Measurements from ENCODE around the gene CABLES1.
"Not testable (repeated sequence)": the region's sequence is repeated elsewhere in the genome, so short reads cannot be mapped to it uniquely, and the experiment has no call there.

The CABLES1 gene

DNA sequence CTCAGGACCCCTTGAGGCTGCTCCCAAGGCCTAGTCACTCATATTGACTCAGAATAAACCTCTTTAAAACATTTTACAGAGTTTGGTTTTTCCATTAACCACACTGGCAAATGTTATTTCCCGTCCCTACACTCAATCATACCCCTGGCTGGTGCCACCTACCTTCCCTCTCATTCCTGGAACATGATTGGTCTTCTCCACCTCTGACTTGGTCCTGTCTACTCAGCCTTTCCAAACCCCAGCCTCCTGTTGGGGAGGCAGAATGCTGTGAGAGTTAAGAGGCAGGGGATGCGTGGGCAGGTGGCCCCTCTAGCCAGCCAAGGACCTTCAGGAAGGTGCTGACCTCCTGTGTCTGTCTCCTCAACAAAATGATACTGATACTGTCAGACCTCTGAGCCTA lies 149.3 kb downstream of the CABLES1 start:
- Histone ChIP-seq H4K12ac (ENCODE audit: low read depth, low read length) (no peak overlapping the region), H4K8ac (ENCODE audit: low read depth, low read length) (peak overlapping the region; percentile 34), H2BK120ac (ENCODE audit: insufficient read depth, low read length, poor library complexity) (peak overlapping the region; percentile 89), H3K79me1 (ENCODE audit: low read length) (peaks cover 17% of the 10 kb centered on the region), H3K23ac (ENCODE audit: low read length) (no peak overlapping the region), H3K4me3 (ENCODE audit: low read depth, low read length) (no peak overlapping the region), H2AK5ac (ENCODE audit: low read length) (peak overlapping the region; percentile 80), H3K18ac (ENCODE audit: low read length) (peak overlapping the region; percentile 13), H2BK12ac (ENCODE audit: low read length) (peak overlapping the region; percentile 61), H3K79me2 (ENCODE audit: control insufficient read depth, insufficient read depth, low read length, poor library complexity) (peaks cover 2% of the 10 kb centered on the region), H3K36me3 (ENCODE audit: control insufficient read depth in 1 of 2, insufficient read depth in 2 of 2, low read length in 2 of 2) (no peaks in the 10 kb centered on the region), H4K91ac (ENCODE audit: low read depth, low read length) (peak overlapping the region; percentile 58), H2AFZ (ENCODE audit: insufficient read depth, low read length, poor library complexity) (no peak overlapping the region), H3K9ac (ENCODE audit: low read length) (no peak overlapping the region), H3K14ac (ENCODE audit: low read length) (peak overlapping the region; percentile 76), H3K4me1 (ENCODE audit: control insufficient read depth in 1 of 2, insufficient read depth in 2 of 2, low read length in 2 of 2) (peaks cover 20 to 26% of the 10 kb centered on the region in 2 experiments), H2BK5ac (ENCODE audit: low read depth, low read length, poor library complexity) (peak overlapping the region; percentile 23), H3K4me2 (ENCODE audit: low read length) (no peak overlapping the region), H3K9me3 (ENCODE audit: insufficient read depth, low read depth, low read length) (no peaks in the 10 kb centered on the region), H3K4ac (ENCODE audit: low read depth, low read length) (peak overlapping the region; percentile 1), H3K27me3 (ENCODE audit: insufficient read depth, low read length) (no peaks in the 10 kb centered on the region), H3K27ac (ENCODE audit: low read depth, low read length) (peak overlapping the region; percentile 36)
- no CpG with 5 or more reads among the region's 2 CpGs for WGBS (ENCODE audit: extremely low coverage, insufficient coverage, insufficient read length)
- DNase-seq: no peak

DNA sequence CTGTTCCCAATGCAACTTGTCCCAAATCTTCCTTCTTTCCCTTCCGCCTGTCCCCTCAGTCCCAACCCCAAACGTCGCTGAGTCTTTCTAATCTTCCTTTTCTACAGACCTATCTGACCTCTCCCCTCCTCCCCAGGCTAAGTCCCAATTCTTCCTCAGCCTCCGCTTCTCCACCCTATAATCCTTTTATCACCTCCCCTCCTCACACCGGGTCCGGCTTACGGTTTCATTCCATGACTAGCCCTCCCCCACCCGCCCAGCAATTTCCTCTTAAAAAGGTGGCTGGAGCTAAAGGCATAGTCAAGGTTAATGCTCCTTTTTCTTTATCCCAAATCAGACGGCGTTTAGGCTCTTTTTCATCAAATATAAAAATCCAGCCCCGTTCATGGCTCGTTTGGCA lies 150.3 kb downstream of the CABLES1 start:
- not testable (repeated sequence) for H4K8ac ChIP-seq (ENCODE audit: low read depth, low read length); H2AFZ ChIP-seq (ENCODE audit: insufficient read depth, low read length, poor library complexity); H3K4me3 ChIP-seq (ENCODE audit: low read depth, low read length); H3K9me3 ChIP-seq (ENCODE audit: insufficient read depth, low read depth, low read length); H2AK5ac ChIP-seq (ENCODE audit: low read length); H2BK5ac ChIP-seq (ENCODE audit: low read depth, low read length, poor library complexity); H3K27me3 ChIP-seq (ENCODE audit: insufficient read depth, low read length); H2BK120ac ChIP-seq (ENCODE audit: insufficient read depth, low read length, poor library complexity); H3K27ac ChIP-seq (ENCODE audit: low read depth, low read length); H3K14ac ChIP-seq (ENCODE audit: low read length); H3K4me2 ChIP-seq (ENCODE audit: low read length); H3K79me2 ChIP-seq (ENCODE audit: control insufficient read depth, insufficient read depth, low read length, poor library complexity); H3K36me3 ChIP-seq (ENCODE audit: control insufficient read depth in 1 of 2, insufficient read depth in 2 of 2, low read length in 2 of 2); H3K18ac ChIP-seq (ENCODE audit: low read length); H3K4ac ChIP-seq (ENCODE audit: low read depth, low read length); H3K9ac ChIP-seq (ENCODE audit: low read length); H3K23ac ChIP-seq (ENCODE audit: low read length); H4K12ac ChIP-seq (ENCODE audit: low read depth, low read length); DNase-seq
- H3K79me1 ChIP-seq (ENCODE audit: low read length): peaks cover 17% of the 10 kb centered on the region
- peaks cover 15 to 22% of the 10 kb centered on the region in 2 experiments for H3K4me1 ChIP-seq (ENCODE audit: control insufficient read depth in 1 of 2, insufficient read depth in 2 of 2, low read length in 2 of 2)
- H2BK12ac ChIP-seq (ENCODE audit: low read length): peak overlapping the region; percentile 52
- no CpG with 5 or more reads among the region's 12 CpGs for WGBS (ENCODE audit: extremely low coverage, insufficient coverage, insufficient read length)
- peak overlapping the region; percentile 55 for H4K91ac ChIP-seq (ENCODE audit: low read depth, low read length)

DNA sequence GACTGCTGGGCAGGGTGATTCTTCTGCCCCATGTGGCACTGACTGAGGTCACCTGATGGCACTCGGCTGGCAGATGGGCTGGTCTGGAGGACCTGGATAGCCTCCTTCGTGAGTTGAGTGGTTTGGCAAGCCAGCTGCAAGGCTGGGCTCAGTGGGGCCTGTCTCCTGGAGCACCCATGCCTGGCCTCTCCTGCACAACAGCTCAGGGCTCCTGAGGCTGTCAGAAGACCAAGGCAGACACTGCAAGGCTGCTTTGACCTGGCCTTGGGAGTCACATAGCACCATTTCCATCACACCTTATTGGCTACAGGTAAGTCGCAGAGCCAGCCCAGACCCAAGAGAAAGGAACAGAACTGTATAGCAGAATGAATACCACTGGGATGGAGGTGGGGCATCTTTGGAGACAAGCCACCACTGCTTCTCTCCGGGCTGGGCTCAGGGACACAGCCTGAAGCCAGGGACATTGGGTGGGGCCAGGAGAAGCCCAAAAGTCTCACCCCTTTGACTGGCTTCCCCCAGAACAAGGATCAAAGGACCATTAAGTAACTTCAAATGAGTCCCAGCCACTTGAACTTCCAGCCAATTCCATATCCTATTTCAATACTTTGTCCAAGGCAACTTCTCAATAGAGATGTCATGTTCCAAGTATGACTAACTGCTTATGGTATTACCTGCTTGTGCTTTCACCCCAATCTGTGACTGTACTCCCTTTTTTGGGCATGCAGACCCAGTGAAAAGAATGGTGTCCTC lies 156.3 kb downstream of the CABLES1 start:
- no peak overlapping the region for H3K4me2 ChIP-seq (ENCODE audit: low read length)
- H3K79me2 ChIP-seq (ENCODE audit: control insufficient read depth, insufficient read depth, low read length, poor library complexity): no peaks in the 10 kb centered on the region
- no peaks in the 10 kb centered on the region for H3K27me3 ChIP-seq (ENCODE audit: insufficient read depth, low read length)
- no peak overlapping the region for H3K4me3 ChIP-seq (ENCODE audit: low read depth, low read length)
- H3K79me1 ChIP-seq (ENCODE audit: low read length): no peaks in the 10 kb centered on the region
- no peak overlapping the region for H3K18ac ChIP-seq (ENCODE audit: low read length)
- H4K91ac ChIP-seq (ENCODE audit: low read depth, low read length): no peak overlapping the region
- no CpG with 5 or more reads among the region's 4 CpGs for WGBS (ENCODE audit: extremely low coverage, insufficient coverage, insufficient read length)
- no peak overlapping the region for H2AFZ ChIP-seq (ENCODE audit: insufficient read depth, low read length, poor library complexity)
- H3K36me3 ChIP-seq (ENCODE audit: control insufficient read depth in 1 of 2, insufficient read depth in 2 of 2, low read length in 2 of 2): no peaks in the 10 kb centered on the region
- no peak overlapping the region for H2BK12ac ChIP-seq (ENCODE audit: low read length)
- no peak overlapping the region for H3K4ac ChIP-seq (ENCODE audit: low read depth, low read length)
- peaks cover 0 to 7% of the 10 kb centered on the region in 2 experiments for H3K4me1 ChIP-seq (ENCODE audit: control insufficient read depth in 1 of 2, insufficient read depth in 2 of 2, low read length in 2 of 2)
- no peak overlapping the region for H4K12ac ChIP-seq (ENCODE audit: low read depth, low read length)
- no peak for DNase-seq
- H3K14ac ChIP-seq (ENCODE audit: low read length): no peak overlapping the region
- no peak overlapping the region for H2BK120ac ChIP-seq (ENCODE audit: insufficient read depth, low read length, poor library complexity)
- no peaks in the 10 kb centered on the region for H3K9me3 ChIP-seq (ENCODE audit: insufficient read depth, low read depth, low read length)
- no peak overlapping the region for H3K23ac ChIP-seq (ENCODE audit: low read length)
- no peak overlapping the region for H4K8ac ChIP-seq (ENCODE audit: low read depth, low read length)
- no peak overlapping the region for H2BK5ac ChIP-seq (ENCODE audit: low read depth, low read length, poor library complexity)
- H3K9ac ChIP-seq (ENCODE audit: low read length): no peak overlapping the region
- no peak overlapping the region for H3K27ac ChIP-seq (ENCODE audit: low read depth, low read length)
- no peak overlapping the region for H2AK5ac ChIP-seq (ENCODE audit: low read length)

DNA sequence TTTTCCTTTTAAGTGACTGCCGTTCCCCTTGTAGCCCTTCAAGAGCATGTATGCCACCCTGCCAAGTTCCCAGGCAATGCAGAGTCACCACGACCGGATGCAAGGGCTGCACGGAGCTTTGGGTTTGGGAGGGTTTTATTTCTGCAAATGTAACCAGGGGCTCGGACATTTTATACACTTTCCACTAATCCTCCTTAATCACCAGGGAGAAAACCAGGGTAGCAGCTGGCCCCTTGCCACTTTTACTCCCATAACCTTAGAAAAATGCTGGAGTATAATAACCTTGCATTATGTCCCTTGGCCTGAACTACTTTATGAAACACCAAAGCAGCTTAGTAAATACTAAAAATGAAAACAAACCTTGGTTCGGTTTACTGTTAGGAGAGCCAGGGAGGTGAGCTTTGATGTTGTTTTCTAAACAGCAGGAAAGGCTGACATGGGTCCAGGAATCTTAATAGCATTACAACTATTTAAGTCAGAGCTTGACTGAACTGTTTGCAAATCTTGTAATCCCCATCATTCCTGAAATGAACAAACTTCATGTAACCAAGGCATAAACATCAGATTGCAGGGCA lies 165.0 kb downstream of the CABLES1 start:
- no peak overlapping the region for H3K4ac ChIP-seq (ENCODE audit: low read depth, low read length)
- no CpG with 5 or more reads among the region's 6 CpGs for WGBS (ENCODE audit: extremely low coverage, insufficient coverage, insufficient read length)
- no peak overlapping the region for H3K4me3 ChIP-seq (ENCODE audit: low read depth, low read length)
- no peaks in the 10 kb centered on the region for H3K79me1 ChIP-seq (ENCODE audit: low read length)
- no peaks in the 10 kb centered on the region for H3K27me3 ChIP-seq (ENCODE audit: insufficient read depth, low read length)
- H3K14ac ChIP-seq (ENCODE audit: low read length): no peak overlapping the region
- H3K27ac ChIP-seq (ENCODE audit: low read depth, low read length): no peak overlapping the region
- H4K12ac ChIP-seq (ENCODE audit: low read depth, low read length): no peak overlapping the region
- H2BK12ac ChIP-seq (ENCODE audit: low read length): no peak overlapping the region
- H3K36me3 ChIP-seq (ENCODE audit: control insufficient read depth in 1 of 2, insufficient read depth in 2 of 2, low read length in 2 of 2): peaks cover 2 to 4% of the 10 kb centered on the region in 2 experiments
- H4K8ac ChIP-seq (ENCODE audit: low read depth, low read length): no peak overlapping the region
- no peak overlapping the region for H2BK120ac ChIP-seq (ENCODE audit: insufficient read depth, low read length, poor library complexity)
- H2AFZ ChIP-seq (ENCODE audit: insufficient read depth, low read length, poor library complexity): no peak overlapping the region
- H3K4me2 ChIP-seq (ENCODE audit: low read length): no peak overlapping the region
- H3K4me1 ChIP-seq (ENCODE audit: control insufficient read depth in 1 of 2, insufficient read depth in 2 of 2, low read length in 2 of 2): peaks cover 0 to 6% of the 10 kb centered on the region in 2 experiments
- no peak overlapping the region for H2BK5ac ChIP-seq (ENCODE audit: low read depth, low read length, poor library complexity)
- no peak overlapping the region for H3K23ac ChIP-seq (ENCODE audit: low read length)
- H3K9me3 ChIP-seq (ENCODE audit: insufficient read depth, low read depth, low read length): peaks cover 2% of the 10 kb centered on the region
- no peak overlapping the region for H3K18ac ChIP-seq (ENCODE audit: low read length)
- no peaks in the 10 kb centered on the region for H3K79me2 ChIP-seq (ENCODE audit: control insufficient read depth, insufficient read depth, low read length, poor library complexity)
- H3K9ac ChIP-seq (ENCODE audit: low read length): no peak overlapping the region
- no peak overlapping the region for H2AK5ac ChIP-seq (ENCODE audit: low read length)
- peak in 1 of 2 donors; percentile 56 for DNase-seq
- H4K91ac ChIP-seq (ENCODE audit: low read depth, low read length): no peak overlapping the region
